Skeletal muscle satellite cell (primary cell): ENCODE data around the gene ST8SIA1.
A peak's percentile ranks its signal among the peaks of the same experiment; 100 is the strongest.

ENCODE experiments used
- H3K27me3 ChIP-seq: 2 replicates; pipeline ENCODE4 v1.7.0; 2013; ENCODE audit warnings: low read length; ENCODE audit not compliant: control insufficient read depth, insufficient read depth
- H3K36me3 ChIP-seq: 2 replicates; pipeline ENCODE4 v1.7.0; 2013; ENCODE audit warnings: mild to moderate bottlenecking, control low read depth, low read length; ENCODE audit not compliant: insufficient read depth
- H3K4me1 ChIP-seq: 2 replicates; pipeline ENCODE4 v1.7.0; 2013; ENCODE audit warnings: low read length; ENCODE audit not compliant: control insufficient read depth, insufficient read depth
- H3K4me2 ChIP-seq: 2 replicates; pipeline ENCODE4 v1.7.0; 2013; ENCODE audit warnings: mild to moderate bottlenecking, low read length
- H3K4me3 ChIP-seq: 2 replicates; pipeline ENCODE4 v1.7.0; 2013; ENCODE audit warnings: low read length
- H3K9ac ChIP-seq: 2 replicates; pipeline ENCODE4 v1.7.0; 2013; ENCODE audit warnings: mild to moderate bottlenecking, low read depth, low read length, moderate library complexity
- H3K9me3 ChIP-seq: replicated peaks from 2 replicates; pipeline ENCODE4 v1.7.0; 2013; ENCODE audit warnings: mild to moderate bottlenecking, control low read depth, low read length

Gene ST8SIA1

GRCh38 chr12:22304341-22304740 is 30.2 kb downstream of the ST8SIA1 start:
- no peaks in the 10 kb centered on the region for H3K4me1 ChIP-seq
- H3K4me3 ChIP-seq = no peak overlapping the region
- no peaks in the 10 kb centered on the region for H3K9me3 ChIP-seq
- H3K9ac ChIP-seq = no peak overlapping the region
- H3K36me3 ChIP-seq = no peaks in the 10 kb centered on the region
- no peak overlapping the region for H3K4me2 ChIP-seq
- H3K27me3 ChIP-seq = no peaks in the 10 kb centered on the region

- no peaks in the 10 kb centered on the region for H3K9me3 ChIP-seq
- H3K4me1 ChIP-seq = no peaks in the 10 kb centered on the region
- H3K4me3 ChIP-seq = no peak overlapping the region
- no peaks in the 10 kb centered on the region for H3K27me3 ChIP-seq
- H3K4me2 ChIP-seq = no peak overlapping the region
- no peak overlapping the region for H3K9ac ChIP-seq
- H3K36me3 ChIP-seq = no peaks in the 10 kb centered on the region
Observed at GRCh38 chr12:22299294-22299912, 35.1 kb downstream of the ST8SIA1 start.

DNA sequence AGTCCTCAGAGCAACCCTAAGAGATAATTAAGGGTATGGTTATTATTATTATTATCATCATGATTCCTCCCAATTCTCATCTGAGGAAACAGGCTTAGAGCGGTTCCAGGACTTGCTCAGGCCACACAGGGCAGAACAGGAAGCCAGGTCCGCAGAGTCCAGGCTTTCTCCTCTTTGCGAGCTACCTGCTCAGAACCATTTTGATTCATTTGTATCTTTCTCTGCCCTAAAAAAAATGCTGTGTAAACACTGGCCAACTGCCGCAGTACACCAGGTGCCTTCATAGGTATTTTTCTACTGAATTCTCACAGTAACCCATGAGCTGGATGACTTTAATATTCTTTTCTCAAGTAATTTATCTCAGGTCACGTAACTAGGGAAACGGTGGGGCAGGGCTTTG is 45.3 kb downstream of the ST8SIA1 start:
- Histone ChIP-seq H3K36me3 (no peaks in the 10 kb centered on the region), H3K9me3 (no peaks in the 10 kb centered on the region), H3K4me2 (no peak overlapping the region), H3K27me3 (no peaks in the 10 kb centered on the region), H3K9ac (no peak overlapping the region), H3K4me1 (peaks cover 39% of the 10 kb centered on the region), H3K4me3 (no peak overlapping the region)

DNA sequence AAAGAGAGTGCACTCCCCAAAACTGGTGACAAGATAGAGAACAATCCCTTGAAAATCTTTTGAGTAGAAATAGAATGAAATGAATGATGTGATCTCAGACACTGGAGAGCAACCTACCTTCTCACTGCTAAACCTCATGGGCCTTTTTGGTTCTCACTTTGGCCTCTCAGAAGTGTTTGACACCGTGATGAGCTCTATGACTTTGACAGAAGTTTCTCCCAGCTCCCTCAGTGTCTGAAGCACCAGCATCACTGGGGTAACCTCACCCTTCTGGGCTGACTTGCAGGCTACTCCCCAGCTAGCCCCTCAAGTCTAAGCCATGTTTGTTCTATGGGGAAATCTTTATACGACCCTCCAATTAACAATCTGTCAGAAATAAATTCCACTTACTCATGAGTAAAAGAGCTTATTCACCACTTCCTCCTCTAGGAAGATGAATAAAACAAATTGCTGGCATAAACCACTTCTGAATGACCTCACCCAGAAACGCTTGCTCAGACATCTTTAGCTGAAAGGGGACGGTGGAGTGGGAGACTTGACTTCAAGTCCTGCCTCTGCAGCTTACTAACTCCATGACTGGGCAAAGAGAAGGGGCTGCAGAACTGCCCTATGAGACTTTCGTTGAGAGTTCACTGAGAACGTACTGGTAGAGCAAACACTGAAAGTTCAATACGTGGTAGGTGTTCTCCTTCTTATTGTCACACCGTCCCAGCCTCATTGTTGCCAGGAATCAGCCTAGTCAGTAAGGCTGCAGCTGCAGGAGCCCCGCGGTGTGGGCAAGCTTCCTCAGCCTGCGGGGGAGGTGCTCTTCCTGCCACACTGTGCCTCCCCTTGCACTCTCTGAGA is 46.5 kb downstream of the ST8SIA1 start:
- H3K36me3 ChIP-seq = no peaks in the 10 kb centered on the region
- peak overlapping the region; percentile 1 for H3K4me2 ChIP-seq
- peaks cover 48% of the 10 kb centered on the region for H3K4me1 ChIP-seq
- no peaks in the 10 kb centered on the region for H3K9me3 ChIP-seq
- H3K4me3 ChIP-seq = no peak overlapping the region
- no peaks in the 10 kb centered on the region for H3K27me3 ChIP-seq
- H3K9ac ChIP-seq = peak overlapping the region; percentile 41

GRCh38 chr12:22287101-22287500 is 47.4 kb downstream of the ST8SIA1 start:
- Histone ChIP-seq H3K9ac (peak overlapping the region; percentile 41), H3K4me2 (no peak overlapping the region), H3K4me1 (peaks cover 57% of the 10 kb centered on the region), H3K27me3 (no peaks in the 10 kb centered on the region), H3K4me3 (no peak overlapping the region), H3K36me3 (no peaks in the 10 kb centered on the region), H3K9me3 (no peaks in the 10 kb centered on the region)

DNA sequence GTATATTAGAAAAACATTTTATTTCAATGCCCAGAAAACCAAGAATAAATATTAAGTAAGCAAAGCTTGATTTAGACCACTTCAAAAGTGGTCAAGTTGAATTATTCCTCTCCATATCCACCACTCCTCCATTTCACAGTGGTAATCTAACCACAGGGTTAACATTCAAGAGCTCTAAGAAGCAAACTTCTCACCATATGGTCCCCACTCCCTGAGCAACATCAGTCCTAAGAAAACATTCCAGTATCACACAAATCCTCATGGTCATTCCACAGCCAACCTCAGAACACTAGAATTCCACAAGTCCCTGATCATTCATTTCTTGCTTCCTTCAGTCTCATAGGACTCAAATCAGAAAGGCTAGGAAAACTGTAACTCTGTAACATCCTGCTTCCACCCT is 47.9 kb downstream of the ST8SIA1 start:
- Histone ChIP-seq H3K36me3 (no peaks in the 10 kb centered on the region), H3K4me1 (peaks cover 61% of the 10 kb centered on the region), H3K4me3 (no peak overlapping the region), H3K4me2 (no peak overlapping the region), H3K9me3 (no peaks in the 10 kb centered on the region), H3K27me3 (no peaks in the 10 kb centered on the region), H3K9ac (peak overlapping the region; percentile 41)

GRCh38 chr12:22285846-22286245 is 48.7 kb downstream of the ST8SIA1 start:
- H3K9ac ChIP-seq = peak overlapping the region; percentile 35
- no peaks in the 10 kb centered on the region for H3K36me3 ChIP-seq
- H3K4me1 ChIP-seq = peaks cover 61% of the 10 kb centered on the region
- H3K9me3 ChIP-seq = no peaks in the 10 kb centered on the region
- no peaks in the 10 kb centered on the region for H3K27me3 ChIP-seq
- no peak overlapping the region for H3K4me3 ChIP-seq
- H3K4me2 ChIP-seq = no peak overlapping the region

GRCh38 chr12:22284871-22285270 is 49.6 kb downstream of the ST8SIA1 start:
- no peaks in the 10 kb centered on the region for H3K9me3 ChIP-seq
- no peaks in the 10 kb centered on the region for H3K27me3 ChIP-seq
- no peaks in the 10 kb centered on the region for H3K36me3 ChIP-seq
- H3K4me1 ChIP-seq = peaks cover 61% of the 10 kb centered on the region
- H3K4me3 ChIP-seq = no peak overlapping the region
- H3K9ac ChIP-seq = no peak overlapping the region
- no peak overlapping the region for H3K4me2 ChIP-seq

DNA sequence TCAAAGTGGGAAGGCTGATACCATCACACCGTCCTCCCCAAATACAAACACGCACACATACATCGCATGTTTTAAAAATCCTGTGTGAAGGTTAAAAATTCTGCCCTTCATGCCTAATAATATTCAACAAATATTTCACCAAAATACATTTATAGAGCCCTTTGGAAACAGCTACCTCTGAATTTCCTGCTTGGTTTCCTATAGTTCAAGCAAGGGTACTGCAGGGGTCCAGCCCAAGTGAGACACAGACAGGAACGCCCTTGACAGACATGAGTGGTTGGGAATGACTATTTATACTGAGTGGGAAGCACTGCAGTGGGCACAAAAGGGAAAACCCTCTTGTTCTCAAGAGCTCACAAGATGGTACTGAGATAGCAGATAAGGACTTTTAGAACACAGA is 51.0 kb downstream of the ST8SIA1 start:
- H3K9ac ChIP-seq = no peak overlapping the region
- H3K4me2 ChIP-seq = peak overlapping the region; percentile 77
- H3K4me1 ChIP-seq = peaks cover 59% of the 10 kb centered on the region
- H3K36me3 ChIP-seq = no peaks in the 10 kb centered on the region
- H3K9me3 ChIP-seq = no peaks in the 10 kb centered on the region
- H3K27me3 ChIP-seq = no peaks in the 10 kb centered on the region
- no peak overlapping the region for H3K4me3 ChIP-seq

DNA sequence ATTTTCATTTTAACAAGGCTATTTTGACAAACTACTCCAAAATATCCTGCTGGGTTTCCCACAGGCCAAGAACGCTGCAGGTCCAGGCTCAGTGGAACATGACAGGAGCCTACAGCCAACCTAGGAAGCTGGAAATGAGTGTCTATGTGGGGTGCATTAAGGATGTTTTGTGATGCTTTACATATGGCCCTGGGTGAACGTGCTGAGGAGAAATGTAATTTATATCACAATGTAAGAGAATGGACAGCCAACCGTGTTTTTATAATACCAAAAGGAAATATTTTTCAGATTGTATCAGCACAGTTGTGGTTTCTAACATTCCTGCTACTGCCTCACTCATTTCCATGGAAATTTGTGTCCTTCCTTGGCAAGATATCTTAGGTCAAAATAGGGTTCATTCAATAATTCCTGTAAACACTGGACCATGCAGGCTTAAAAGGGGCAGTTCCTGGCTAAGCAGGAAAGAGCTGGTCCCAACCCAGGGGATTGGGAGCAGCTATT is 51.5 kb downstream of the ST8SIA1 start:
- H3K36me3 ChIP-seq = no peaks in the 10 kb centered on the region
- no peaks in the 10 kb centered on the region for H3K27me3 ChIP-seq
- peaks cover 55% of the 10 kb centered on the region for H3K4me1 ChIP-seq
- peak overlapping the region; percentile 16 for H3K4me3 ChIP-seq
- peak overlapping the region; percentile 77 for H3K9ac ChIP-seq
- H3K4me2 ChIP-seq = peak overlapping the region; percentile 77
- no peaks in the 10 kb centered on the region for H3K9me3 ChIP-seq

- no peaks in the 10 kb centered on the region for H3K27me3 ChIP-seq
- H3K36me3 ChIP-seq = no peaks in the 10 kb centered on the region
- H3K9me3 ChIP-seq = no peaks in the 10 kb centered on the region
- H3K9ac ChIP-seq = peak overlapping the region; percentile 77
- peaks cover 47% of the 10 kb centered on the region for H3K4me1 ChIP-seq
- H3K4me2 ChIP-seq = peak overlapping the region; percentile 77
- H3K4me3 ChIP-seq = peak overlapping the region; percentile 57
Observed at GRCh38 chr12:22282283-22282682, 52.2 kb downstream of the ST8SIA1 start.
